ENCODE measurements around the gene CNTNAP5. TPM values are rescaled to one million over a fixed set of nuclear protein-coding genes. Genes with fewer than 3 reads are reported as not detected.

CNTNAP5 gene
- total and polyA plus RNA-seq, 2 donors (not counting 3 experiments of a cell fraction or from before 2014, with no cell fraction given), result not detected

DNA sequence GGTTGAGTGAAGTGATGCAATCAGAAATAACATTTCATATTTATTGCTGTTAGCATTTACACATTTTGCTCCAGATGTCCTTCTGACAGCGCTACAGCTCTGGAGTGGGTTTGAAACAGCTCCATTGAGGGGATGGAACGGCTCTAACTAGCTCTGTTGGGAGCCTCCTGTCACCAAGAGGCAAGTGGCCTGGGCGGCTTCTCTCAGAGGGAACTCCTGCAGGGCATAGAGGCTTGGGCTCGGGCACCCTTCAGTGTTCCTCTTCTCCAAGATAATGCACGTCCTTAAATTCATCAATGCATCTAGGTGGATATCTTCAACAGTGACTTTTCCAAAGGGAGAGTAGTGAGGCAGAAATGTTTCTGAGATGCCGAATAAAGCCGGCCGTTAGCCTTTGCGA is 122.5 kb downstream of the CNTNAP5 start:
- Histone ChIP-seq H3K27ac (ENCODE audit: insufficient read depth, low read depth, low read length) (no peak overlapping the region), H3K27me3 (ENCODE audit: control insufficient read depth in 2 of 2, insufficient read depth in 2 of 2, low read length in 2 of 2) (no peaks in the 10 kb centered on the region), H3K36me3 (ENCODE audit: control insufficient read depth in 2 of 2, extremely low read depth in 1 of 2, insufficient read depth in 2 of 2, low read length in 2 of 2) (no peaks in the 10 kb centered on the region), H2AFZ (ENCODE audit: low read depth, low read length) (no peak overlapping the region), H3K9me1 (replicated peaks; ENCODE audit: control insufficient read depth, extremely low read depth, insufficient read depth, low read length) (no peaks in the 10 kb centered on the region), H3K4me3 (replicated peaks in 1 of 3; ENCODE audit: insufficient read depth in 1 of 3, low read depth in 1 of 3, low read length in 3 of 3) (no peak overlapping the region), H3K4me1 (ENCODE audit: control insufficient read depth, extremely low read depth, insufficient read depth, low read length) (no peaks in the 10 kb centered on the region), H3K9me3 (replicated peaks; ENCODE audit: control insufficient read depth, insufficient read depth, low read length) (peaks cover 3% of the 10 kb centered on the region), H3K4me2 (ENCODE audit: insufficient read depth, low read length) (no peak overlapping the region), H4K20me1 (replicated peaks; ENCODE audit: control insufficient read depth, extremely low read depth, insufficient read depth, low read length) (no peaks in the 10 kb centered on the region), H3K79me2 (ENCODE audit: control insufficient read depth, insufficient read depth, low read length) (no peaks in the 10 kb centered on the region), H3K9ac (replicated peaks; ENCODE audit: extremely low read depth, insufficient read depth, low read length) (no peak overlapping the region)
- ChIA-PET POLR2A (no interaction called here), CTCF (no interaction called here)
- DNase-seq (ENCODE audit: low read depth, low spot score) (no peak), FAIRE-seq (no peak)
- TF ChIP-seq JUN (IDR thresholded peaks at IDR 0.05; ENCODE audit: borderline replicate concordance, insufficient read depth, insufficient read length, low read depth) (no peak), MYC (IDR thresholded peaks at IDR 0.05; ENCODE audit: low read depth, low read length) (no peak), POLR2AphosphoS5 (IDR thresholded peaks at IDR 0.05; ENCODE audit: insufficient read depth, low read depth, low read length) (no peak), FOS (IDR thresholded peaks at IDR 0.05; ENCODE audit: borderline replicate concordance, insufficient read depth, low read length) (no peak), EZH2 (IDR thresholded peaks at IDR 0.05; ENCODE audit: borderline replicate concordance, low read depth, low read length, severe bottlenecking) (no peak), GATA2 (IDR thresholded peaks at IDR 0.05; ENCODE audit: insufficient read depth, insufficient read length, low read depth, low read length) (no peak), POLR2A (IDR thresholded peaks at IDR 0.05; ENCODE audit: low read depth, low read length) (no peak)
- TF ChIP-seq, protein P1, sequence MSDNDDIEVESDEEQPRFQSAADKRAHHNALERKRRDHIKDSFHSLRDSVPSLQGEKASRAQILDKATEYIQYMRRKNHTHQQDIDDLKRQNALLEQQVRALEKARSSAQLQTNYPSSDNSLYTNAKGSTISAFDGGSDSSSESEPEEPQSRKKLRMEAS (IDR thresholded peaks at IDR 0.05; ENCODE audit: insufficient read depth, insufficient read length), result no peak
- TF ChIP-seq, protein P2, sequence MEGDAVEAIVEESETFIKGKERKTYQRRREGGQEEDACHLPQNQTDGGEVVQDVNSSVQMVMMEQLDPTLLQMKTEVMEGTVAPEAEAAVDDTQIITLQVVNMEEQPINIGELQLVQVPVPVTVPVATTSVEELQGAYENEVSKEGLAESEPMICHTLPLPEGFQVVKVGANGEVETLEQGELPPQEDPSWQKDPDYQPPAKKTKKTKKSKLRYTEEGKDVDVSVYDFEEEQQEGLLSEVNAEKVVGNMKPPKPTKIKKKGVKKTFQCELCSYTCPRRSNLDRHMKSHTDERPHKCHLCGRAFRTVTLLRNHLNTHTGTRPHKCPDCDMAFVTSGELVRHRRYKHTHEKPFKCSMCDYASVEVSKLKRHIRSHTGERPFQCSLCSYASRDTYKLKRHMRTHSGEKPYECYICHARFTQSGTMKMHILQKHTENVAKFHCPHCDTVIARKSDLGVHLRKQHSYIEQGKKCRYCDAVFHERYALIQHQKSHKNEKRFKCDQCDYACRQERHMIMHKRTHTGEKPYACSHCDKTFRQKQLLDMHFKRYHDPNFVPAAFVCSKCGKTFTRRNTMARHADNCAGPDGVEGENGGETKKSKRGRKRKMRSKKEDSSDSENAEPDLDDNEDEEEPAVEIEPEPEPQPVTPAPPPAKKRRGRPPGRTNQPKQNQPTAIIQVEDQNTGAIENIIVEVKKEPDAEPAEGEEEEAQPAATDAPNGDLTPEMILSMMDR (IDR thresholded peaks at IDR 0.05; ENCODE audit: extremely low read depth in 1 of 2, insufficient read depth in 1 of 2, low read depth in 1 of 2, low read length in 2 of 2), result no peak
- intact Hi-C loops (cut with micrococcal nuclease) (no loop called here), dilution Hi-C loops (cut with MboI; ENCODE audit: extremely low pct_ligation_motif_present, low sequenced_read_pairs) (no loop called here)
- BruUV-seq (replicated peaks), result no TSS peak

Data from endothelial cell of umbilical vein (primary cell).